ENCODE measurements around the gene C1orf141.

C1orf141 gene

DNA sequence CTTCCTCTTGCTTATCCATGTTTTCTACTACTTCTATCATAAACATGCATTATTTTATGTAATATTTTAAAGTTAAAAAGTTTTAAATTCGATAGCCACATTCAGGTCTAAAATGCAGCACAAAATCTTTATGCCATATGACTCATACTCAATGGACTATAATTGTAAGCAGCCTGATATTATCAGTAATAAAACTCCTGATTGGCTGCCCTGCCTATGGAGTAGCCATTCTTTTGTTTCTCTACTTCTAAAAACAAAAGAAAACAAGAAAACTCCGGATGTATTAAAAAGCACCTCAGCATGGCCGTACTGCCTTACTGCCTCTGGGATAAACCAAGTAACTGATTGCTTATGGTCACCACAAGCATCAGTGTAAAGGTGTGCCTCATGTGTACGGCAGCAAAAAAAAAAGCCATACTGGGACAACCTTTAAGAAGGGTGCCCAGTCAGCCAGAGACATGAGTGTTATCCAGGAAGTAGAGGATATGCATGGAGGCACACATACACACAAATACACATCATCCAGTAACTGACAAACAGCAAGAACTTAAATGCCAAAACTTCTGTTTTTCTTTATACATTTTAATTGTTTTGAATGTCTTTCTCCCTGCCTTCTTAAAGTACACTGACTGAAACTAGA, 90.0 kb downstream of the C1orf141 start:
- no peak overlapping the region for H3K4me3 ChIP-seq
- no peak overlapping the region for H3K27ac ChIP-seq

DNA sequence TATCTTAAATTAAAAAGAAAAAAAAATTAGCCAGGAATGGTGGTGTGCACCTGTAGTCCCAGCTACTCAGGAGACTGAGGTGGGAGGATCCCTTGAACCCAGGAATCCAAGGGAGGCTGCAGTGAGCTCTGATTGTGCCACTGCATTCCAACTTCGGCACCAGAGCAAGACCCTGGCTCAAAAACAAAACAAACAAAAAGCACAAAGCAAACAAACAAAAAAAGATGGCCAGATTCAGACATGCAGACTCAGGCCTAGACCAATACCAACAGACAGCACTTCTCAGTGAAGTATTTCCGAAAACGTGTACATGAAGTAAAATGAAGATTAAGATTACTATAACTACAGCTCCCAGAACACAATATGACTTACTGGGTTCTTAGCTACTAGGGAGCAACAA, 91.4 kb downstream of the C1orf141 start:
- Histone ChIP-seq H3K27ac (no peak overlapping the region), H3K4me3 (no peak overlapping the region)

Measured in skin epidermis (tissue), 12 donors.